SH-SY5Y (cell line): ENCODE results near the gene RDH14.

Experiments
- GATA2 ChIP-seq: IDR thresholded peaks from 2 replicates; pipeline ENCODE4 v1.6.1; 2011; ENCODE audit warnings: mild to moderate bottlenecking, low read depth, low read length
- GATA3 ChIP-seq: IDR thresholded peaks from 2 replicates; pipeline ENCODE4 v1.6.1; 2011; ENCODE audit warnings: low read depth, mild to moderate bottlenecking, low read length, moderate library complexity

GRCh38 chr2:18592372-18592771, 31.9 kb upstream of the RDH14 start:
- TF ChIP-seq GATA2 (no peak), GATA3 (no peak)
